NCI-H146 (cell line): ENCODE measurements around the gene NRAP.

Source experiments
- DNase-seq: peaks from one replicate; lab custom pipeline; 2025; lab: John Stamatoyannopoulos, UW

The NRAP gene

GRCh38 chr10:113561214-113561613 is 102.6 kb downstream of the NRAP start:
- no peak for DNase-seq

GRCh38 chr10:113560071-113560470 is 103.8 kb downstream of the NRAP start:
- DNase-seq: no peak

DNA sequence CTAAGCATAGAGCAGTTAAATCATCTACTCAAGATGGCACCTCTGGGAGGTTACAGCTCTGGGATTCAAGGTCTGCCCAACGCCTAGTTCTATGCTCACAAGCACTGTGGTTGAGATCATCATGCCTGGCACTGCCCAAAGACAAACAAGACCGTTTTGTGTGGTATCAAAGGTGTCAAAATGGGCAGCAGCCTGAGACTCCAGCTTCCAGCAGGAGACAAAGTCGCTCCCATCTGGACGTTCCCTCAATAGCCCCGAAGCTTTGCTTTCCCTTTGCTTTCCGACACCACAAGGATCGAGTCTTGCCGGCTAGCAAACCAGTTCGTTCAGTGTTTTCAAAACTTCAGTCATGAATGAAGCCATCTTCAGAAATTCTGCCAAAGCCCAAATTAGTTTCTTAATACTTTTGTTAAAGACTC is 105.9 kb downstream of the NRAP start:
- DNase-seq: no peak

DNA sequence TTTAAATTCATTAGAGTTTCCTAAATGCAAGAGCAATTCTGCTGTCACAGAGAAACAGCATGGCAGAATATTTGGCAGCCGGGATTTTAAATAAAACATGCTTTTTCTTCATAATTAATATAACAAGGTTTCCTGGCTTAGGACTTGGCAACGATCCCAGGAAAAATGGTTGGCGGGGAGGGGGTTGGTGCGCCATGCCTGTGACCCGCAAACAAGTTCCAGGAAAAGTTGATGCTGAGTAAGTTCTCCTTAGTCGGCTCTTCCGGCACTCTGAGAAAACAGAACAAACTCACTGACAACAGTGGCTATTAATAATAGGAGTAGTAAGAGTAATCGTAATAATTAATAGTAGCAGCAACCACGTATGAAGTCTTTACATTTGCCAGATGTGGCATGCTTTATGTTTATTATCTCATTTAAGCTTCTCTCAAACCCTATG is 106.4 kb downstream of the NRAP start:
- no peak for DNase-seq

DNA sequence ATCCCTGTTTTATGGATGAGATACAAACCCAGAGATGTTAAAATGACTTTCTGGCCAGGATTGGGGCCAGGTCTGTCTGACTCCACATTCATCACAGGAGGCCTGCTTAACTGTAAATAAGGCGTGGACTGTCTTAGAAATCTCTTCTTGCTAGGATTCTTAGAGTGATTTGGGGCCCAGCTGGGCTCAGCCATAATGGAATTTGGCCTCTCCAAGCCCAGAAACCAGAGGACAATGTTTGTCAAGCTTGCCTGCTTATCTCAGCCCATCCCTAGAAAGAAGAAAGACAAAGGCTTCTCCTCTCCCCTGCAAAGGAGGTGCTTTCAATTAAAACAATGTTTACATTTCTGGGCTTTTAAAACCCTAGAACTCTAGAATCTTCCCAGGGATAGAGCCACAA is 108.1 kb downstream of the NRAP start:
- no peak for DNase-seq

- no peak for DNase-seq
Observed at GRCh38 chr10:113555245-113555644, 108.6 kb downstream of the NRAP start.

GRCh38 chr10:113554214-113554613 is 109.6 kb downstream of the NRAP start:
- DNase-seq: no peak

- DNase-seq: no peak
Observed at GRCh38 chr10:113553149-113553548, 110.7 kb downstream of the NRAP start.

- peak; percentile 23 for DNase-seq
Observed at GRCh38 chr10:113552701-113553100, 111.1 kb downstream of the NRAP start, which contains the start of gene HABP2. Gene HABP2, plus strand, starts transcription at chr10:113553053. Its CDS starts 69 bp downstream, at chr10:113553122.

DNA sequence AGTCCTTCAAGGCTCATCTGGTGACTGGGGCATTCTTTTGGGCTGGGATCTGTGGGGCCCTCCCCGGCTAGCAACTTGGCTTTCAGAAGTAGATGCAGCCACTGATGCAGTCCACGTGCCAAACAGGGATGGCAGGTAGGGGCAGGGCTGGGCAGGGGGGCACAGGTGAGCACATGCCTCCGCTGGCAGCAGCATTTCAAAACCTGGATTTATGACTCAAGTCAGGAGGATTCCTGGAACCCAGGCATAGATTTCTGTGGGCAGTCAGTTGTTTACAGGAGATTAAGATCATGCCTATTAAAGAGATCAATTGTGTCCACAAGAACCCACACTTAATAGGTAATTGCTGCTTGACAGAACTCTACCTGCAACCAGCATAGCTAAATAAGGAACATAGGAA is 111.8 kb downstream of the NRAP start:
- peak; percentile 64 for DNase-seq

- peak; percentile 48 for DNase-seq
Observed at GRCh38 chr10:113550365-113550764, 113.5 kb downstream of the NRAP start.

DNA sequence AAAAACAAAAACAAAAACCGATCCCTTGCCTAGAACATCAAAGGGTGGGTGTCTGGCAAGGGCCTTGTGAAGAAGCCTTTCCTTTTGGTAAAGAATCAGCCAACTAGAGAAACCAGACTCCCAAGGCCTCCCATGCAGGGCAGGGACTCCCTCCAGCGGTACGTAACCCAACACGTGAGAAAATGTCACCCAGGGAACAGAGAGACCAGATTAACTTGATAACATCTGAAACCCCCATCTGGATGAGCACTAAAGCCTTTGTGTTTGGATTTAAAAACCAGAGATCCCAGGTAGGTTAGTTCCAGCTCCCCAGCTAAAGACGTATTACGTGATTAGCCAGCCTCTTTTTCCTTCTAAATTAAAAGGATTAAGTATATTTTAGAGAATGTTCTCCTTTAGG is 114.0 kb downstream of the NRAP start:
- DNase-seq: peak; percentile 11

DNA sequence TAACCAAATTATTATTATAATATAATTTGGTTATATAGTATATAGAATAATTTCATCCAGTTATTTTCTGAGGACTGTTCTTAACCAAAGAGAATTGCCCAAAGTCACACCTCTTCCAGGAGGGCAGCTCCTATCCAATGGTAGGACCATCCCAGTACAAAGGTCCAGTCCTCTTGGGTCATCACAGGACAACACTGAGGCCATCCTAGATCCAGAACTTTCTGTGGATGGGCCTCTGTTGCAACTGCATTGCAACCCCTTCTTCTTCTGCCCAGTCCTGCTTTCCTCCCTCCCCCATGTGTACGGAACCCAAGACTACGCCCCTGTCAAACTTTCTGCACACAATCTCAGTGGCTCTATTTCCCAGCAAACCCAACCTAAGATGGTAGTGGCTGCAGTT is 116.4 kb downstream of the NRAP start:
- no peak for DNase-seq

DNA sequence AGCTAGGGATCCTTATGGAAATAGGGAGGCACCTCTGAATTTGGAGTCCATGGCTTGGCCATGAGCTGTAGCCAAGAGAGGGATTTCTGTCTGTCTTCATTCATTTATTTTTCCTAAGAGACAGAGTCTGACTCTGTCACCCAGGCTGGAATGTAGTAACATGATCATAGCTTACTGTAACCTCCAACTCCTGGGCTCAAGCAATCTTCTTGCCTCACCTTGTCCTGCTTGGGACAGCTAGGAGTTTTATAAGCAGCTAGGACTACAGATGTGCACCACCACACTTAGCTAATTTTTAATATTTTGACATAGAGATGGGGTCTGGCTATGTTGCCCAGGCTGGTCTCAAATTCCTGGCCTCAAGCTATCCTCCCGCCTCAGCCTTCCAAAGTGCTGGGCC is 119.4 kb downstream of the NRAP start:
- no peak for DNase-seq

GRCh38 chr10:113543107-113543955 is 120.5 kb downstream of the NRAP start:
- DNase-seq: no peak

DNA sequence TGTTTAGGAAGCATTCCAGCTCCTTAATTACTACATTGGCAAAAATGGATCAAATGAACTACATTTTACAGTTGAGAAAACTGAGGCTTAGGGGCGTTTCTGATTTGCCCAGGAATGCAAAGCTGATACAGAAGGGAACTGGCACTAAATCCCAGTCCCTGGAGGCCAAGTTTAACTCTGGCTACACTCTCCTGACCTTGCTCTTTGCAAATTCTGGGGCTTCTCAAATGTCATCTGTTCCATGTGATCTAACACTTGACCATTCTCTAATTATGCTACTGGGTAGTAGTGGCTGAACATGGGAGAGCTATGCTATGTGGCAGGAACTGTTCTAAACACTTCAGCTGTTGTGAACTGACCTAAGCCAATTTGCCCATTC is 122.3 kb downstream of the NRAP start:
- peak; percentile 64 for DNase-seq

GRCh38 chr10:113540845-113541548 is 122.8 kb downstream of the NRAP start:
- DNase-seq: peak; percentile 92

DNA sequence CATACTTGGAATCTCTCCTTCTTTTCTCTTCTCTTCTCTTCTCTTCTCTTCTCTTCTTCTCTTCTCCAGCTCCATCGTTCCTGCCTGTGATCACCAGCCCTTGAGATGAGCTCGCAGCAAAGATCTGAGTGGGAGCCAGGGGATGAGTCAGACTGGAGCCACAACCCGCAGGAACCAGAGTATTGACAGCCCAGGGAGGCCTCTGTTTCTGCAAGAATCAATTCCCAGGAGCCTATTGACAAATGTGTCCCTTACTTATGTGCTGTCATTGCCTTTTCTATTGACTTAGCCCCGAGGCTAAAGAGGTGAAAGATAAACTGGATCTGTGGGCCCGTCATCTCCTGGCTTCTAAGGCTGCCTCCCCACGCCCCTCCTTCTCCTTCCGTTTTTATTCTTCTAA is 124.1 kb downstream of the NRAP start:
- peak; percentile 92 for DNase-seq
